GM18519 (cell line): ENCODE measurements around the gene REEP5.
"Not testable (repeated sequence)": the region's sequence is repeated elsewhere in the genome, so short reads cannot be mapped to it uniquely, and the experiment has no call there.

Experiments used
- ATAC-seq: cut with Tn5 transposase; IDR thresholded peaks from one replicate; pipeline ENCODE4 v1.9.1; 2021; ENCODE audit warnings: mild to moderate bottlenecking, moderate library complexity; ENCODE audit not compliant: unreplicated experiment, low FRiP score

The REEP5 gene

DNA sequence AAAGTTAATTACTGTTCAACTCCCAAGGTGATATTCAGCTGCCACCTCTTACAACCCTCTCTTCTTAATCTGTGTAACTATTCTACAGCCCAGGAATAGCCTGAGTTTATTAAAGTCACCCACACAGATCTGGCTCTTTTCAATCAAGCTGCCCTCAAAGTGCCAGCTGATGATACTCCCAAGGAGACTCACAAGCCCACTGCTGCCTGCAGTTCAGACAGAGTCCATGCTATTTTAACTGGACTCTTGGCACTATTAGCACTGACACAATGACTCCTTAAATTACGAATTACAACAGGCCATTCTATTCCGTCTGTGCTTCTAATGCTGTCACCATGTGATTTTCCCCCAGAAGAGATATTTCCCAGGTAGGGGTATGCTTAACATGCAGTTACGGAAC is 26.3 kb downstream of the REEP5 start:
- ATAC-seq: no peak

- no peak for ATAC-seq
Measured at GRCh38 chr5:112892776-112893175, 29.3 kb downstream of the REEP5 start.

- ATAC-seq: not testable (repeated sequence)
Measured at GRCh38 chr5:112892066-112892465, 30.0 kb downstream of the REEP5 start.

- ATAC-seq: no peak
Measured at GRCh38 chr5:112886975-112887374, 35.1 kb downstream of the REEP5 start.

- ATAC-seq: no peak
Measured at GRCh38 chr5:112885001-112885400, 37.0 kb downstream of the REEP5 start.

- no peak for ATAC-seq
Measured at GRCh38 chr5:112883192-112883591, 38.8 kb downstream of the REEP5 start.

DNA sequence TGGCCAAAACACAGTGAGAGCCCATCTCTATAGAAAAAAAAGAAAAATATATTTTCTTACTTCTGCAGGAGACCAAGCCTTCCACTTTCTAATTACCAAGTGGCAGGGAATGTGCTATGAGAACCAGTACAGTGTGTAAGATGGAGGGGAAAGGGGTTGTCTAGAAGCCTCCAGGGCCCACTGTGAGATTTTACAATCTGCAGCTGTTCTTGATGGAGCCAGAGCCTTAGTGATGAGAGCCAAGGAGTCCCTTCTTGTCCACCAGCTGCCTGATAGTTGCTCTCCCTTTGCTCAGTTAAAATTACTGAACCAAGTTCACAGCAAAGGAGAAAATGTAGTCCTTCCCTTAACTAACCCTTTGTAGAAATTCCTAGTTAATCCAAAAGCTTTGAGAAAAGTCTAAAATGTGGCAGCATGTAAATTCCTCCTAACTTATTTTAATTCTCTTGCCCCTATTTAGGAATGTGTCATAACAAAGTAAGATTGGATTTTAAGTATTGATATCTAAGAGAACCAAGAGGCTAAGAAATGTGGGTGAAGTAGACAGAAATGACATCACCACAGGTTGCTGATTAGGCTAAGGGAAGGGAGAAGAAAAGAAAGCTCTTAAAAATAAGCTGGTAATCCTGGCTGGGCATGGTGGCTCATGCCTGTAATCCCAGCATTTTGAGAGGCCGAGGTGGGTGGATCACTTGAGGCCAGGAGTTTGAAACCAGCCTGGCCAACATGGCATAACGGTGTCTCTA is 41.6 kb downstream of the REEP5 start:
- no peak for ATAC-seq

DNA sequence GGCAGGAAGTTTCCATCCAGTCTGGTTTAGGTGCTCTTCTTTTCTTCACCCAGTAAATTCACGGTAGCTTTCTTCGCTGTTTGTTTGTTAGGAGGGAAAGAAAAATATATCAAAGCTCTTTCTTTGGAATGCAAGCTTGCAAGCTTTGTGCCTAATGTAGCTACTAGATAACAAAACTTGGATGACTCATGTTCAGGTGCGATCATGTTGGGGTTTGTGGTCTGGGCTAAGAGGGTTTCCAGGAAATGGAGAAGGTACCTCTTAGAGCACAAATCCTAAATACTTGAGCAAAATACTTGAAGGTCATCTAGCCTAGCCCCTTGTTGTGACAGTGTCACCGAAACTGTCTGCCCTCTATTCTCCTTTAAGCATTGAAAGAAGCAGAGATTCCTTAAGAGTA is 43.3 kb downstream of the REEP5 start:
- no peak for ATAC-seq

DNA sequence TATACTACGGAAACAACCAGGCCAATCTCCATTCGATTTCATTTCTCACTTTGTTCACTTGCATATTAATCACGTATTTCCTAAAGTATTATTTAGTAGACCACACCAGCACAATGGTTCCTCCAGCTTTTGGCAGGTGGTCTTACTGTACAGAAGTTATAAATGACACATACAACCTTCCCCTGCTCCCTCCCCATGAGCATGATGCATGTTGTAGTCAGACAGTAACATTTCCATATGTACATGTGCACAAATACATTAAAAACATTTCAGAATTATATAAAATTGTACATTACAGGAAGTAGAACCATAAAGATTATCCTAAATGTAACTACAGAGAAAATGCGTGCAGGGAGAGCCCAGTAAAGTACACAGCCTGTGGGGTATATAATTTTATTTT is 43.9 kb downstream of the REEP5 start:
- ATAC-seq: no peak

- ATAC-seq: no peak
Measured at GRCh38 chr5:112876362-112876761, 45.7 kb downstream of the REEP5 start.

GRCh38 chr5:112870966-112871365 is 51.1 kb downstream of the REEP5 start:
- ATAC-seq: no peak

DNA sequence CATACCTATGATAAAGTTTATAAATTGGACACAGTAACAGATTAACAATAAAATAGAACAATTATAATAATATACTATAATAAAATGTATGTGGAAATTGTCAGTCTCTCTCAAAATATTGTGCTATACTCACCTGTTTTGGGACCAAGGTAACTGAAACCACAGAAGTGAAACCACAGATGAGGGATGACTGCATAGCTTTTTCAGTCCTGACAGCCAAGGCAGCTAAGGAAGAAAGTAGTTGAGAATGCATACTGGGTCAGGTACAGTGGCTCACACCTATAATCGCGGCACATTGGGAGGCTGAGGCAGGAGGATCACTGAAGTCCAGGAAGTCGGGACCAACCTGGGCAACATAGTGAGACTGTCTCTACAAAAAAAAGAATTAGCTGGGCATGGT is 52.1 kb downstream of the REEP5 start:
- peak; percentile 77 for ATAC-seq

DNA sequence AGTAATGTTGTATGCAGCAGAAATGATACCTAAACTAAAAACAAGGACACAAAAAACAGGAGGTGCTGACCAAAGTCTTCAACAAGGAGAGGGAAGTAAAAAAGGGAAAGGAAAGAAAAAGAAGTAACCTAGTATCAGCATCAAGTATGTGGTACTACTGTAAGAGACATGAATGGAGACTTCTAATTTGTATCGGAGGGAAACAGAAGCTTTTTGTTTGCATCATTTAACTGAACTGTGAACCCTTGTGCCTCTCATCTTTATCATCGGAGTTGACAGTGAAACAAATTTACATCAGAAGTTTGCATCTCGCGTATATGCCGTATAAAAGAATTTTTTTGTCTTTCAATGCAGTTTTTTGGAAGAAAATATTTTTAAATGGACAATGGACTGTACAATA is 54.6 kb downstream of the REEP5 start:
- no peak for ATAC-seq

DNA sequence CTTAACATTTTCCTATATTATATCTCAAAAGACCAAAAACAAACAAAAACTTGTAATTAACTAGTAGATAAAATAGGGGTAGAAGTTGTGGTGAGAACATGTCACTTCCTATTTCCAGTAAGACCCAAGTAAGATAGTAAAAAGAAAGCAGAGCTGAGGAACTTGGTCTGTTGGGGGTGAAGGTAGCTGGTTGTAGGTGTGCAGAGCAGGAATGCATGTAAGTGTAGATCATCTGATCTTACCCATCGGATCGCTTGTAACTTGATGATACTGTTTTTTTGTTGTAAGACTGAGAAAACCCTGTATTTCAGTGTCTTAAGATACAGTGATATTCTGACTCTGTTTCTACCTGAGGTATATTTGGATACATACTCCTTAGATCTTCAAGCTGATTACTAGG is 55.3 kb downstream of the REEP5 start:
- ATAC-seq: no peak

DNA sequence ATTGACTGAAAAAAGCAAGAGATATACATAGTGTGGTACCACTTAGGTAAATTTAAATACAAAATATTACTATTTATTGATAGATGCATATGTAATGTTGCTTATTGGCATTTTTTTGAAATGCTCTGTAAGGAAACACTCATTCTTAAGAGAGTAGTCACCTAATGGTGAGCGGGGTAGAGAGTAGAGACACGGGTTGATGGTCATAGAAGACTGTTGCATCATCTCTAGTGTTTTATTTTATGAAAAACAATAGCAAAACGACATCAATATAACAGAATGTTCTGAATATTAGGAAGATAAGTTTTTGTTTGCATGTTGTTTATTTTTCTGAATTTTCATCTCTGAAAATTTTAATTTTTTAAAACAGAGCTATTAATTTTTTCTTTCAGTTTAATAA is 56.9 kb downstream of the REEP5 start:
- no peak for ATAC-seq

GRCh38 chr5:112863549-112863948 is 58.5 kb downstream of the REEP5 start:
- ATAC-seq: no peak

DNA sequence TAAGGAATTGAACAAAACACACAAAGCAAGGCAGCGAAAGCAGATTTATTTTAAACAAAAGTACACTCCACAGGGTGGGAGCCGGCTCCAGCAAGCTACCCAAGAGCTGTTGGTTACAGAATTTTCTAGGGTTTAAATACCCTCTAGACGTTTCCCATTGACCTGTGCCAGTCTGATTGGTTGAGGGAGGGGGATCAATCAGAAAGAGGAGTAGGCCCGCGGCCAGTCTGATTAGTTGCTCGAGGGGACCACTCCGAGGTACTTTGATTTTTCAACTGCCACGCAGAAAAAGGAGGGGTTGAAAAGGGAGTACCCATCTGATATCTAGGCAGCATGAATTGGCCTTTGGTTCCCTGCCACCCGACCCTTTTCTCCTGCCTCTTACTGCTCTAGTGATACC is 59.9 kb downstream of the REEP5 start:
- ATAC-seq: no peak

DNA sequence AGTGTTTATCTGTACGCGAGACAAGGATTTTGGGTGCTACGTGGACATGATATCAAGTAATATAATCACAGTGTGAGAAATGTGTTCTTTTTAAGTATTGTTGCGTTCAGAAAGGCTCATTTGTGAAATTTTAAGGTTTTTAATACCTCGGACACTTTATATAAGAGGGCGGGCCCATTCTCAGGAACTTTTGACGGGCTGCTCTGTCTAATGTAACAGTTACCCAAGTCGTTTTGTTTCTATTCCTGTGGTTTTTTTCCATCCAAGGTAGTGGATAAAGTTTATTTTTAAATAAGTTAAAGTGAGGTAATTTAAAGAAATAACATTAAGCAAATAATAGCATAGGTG is 60.4 kb downstream of the REEP5 start:
- no peak for ATAC-seq

DNA sequence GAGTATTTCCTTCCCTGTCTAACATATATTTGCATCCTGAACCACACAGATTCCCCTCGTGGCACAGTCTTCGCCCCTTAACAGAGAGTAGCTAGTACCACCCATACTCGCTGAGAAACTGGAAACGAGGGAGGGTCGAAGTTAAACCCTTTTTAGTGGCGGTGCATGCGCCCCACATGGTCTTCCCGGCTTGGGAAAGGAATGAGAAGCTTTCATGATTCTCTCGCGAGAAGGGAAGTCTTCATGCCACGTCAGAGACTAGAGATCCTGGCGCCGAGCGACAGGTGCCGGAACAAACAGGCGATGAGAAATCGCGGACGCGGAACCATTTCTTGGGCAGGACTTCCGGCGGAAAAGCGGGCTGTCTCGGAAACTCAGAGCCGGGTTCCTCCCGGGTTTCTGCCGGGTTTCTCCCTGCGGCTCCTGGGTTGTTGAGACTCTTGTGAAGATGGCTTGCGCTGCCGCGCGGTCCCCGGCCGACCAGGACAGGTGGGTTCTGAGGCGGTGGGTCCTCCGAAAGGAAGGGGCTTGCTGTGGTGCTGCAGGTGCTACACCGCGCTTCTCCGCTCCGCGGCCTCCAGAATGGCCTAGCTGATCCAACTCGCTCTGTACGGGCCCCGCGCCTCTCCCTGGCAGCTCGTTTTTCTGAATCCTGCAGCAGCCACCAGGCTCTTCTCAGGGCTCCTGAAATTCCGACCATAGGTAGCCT is 60.9 kb downstream of the REEP5 start, which contains the start of gene SRP19:
SRP19 (plus strand) TSS at position 359 of the 709 bp plus-strand sequence; CDS start at position 449, 90 bp downstream.
- peak; percentile 96 for ATAC-seq

- ATAC-seq: not testable (repeated sequence)
Measured at GRCh38 chr5:112860571-112860928, 61.5 kb downstream of the REEP5 start.

GRCh38 chr5:112857866-112858265 is 64.2 kb downstream of the REEP5 start:
- no peak for ATAC-seq

- ATAC-seq: no peak
Measured at GRCh38 chr5:112854651-112855050, 67.4 kb downstream of the REEP5 start.
